22Rv1 (cell line): ENCODE measurements around the gene TTC21A.

Source experiments
- H3K27ac ChIP-seq: fragments of 450-650 bp; 2 replicates; pipeline ENCODE4 v1.5.1; 2017
- CTCF ChIP-seq: fragments of 450-650 bp; IDR thresholded peaks from 2 replicates; pipeline ENCODE4 v1.5.1; 2017; ENCODE audit warnings: mild to moderate bottlenecking
- ZFX ChIP-seq: fragments of 450-650 bp; IDR thresholded peaks from 2 replicates; pipeline ENCODE4 v1.6.1; 2017; ENCODE audit warnings: antibody characterized with exemption, borderline replicate concordance

The TTC21A gene

GRCh38 chr3:39068556-39068955 lies 38.9 kb upstream of the TTC21A start:
- TF ChIP-seq ZFX = no peak
- H3K27ac ChIP-seq = no peak overlapping the region

DNA sequence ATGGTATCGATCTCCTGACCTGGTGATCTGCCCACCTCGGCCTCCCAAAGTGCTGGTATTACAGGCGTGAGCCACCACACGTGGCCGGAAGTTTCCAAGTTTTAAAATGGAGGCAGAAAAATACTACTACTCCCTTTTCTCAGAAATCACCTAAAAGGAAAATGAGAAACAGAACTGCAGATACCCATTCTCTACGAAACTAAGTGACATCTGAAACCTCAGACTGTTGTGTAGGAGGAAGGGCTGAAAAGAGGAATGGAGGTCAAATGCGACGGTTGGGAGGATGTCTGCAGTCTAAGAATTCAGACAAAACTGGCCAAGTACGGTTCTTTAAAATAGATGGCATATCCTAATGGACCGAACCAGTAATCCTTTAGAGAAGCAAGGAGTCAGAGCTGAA lies 31.6 kb upstream of the TTC21A start:
- TF ChIP-seq ZFX = no peak
- TF ChIP-seq CTCF = no peak
- H3K27ac ChIP-seq = no peak overlapping the region

DNA sequence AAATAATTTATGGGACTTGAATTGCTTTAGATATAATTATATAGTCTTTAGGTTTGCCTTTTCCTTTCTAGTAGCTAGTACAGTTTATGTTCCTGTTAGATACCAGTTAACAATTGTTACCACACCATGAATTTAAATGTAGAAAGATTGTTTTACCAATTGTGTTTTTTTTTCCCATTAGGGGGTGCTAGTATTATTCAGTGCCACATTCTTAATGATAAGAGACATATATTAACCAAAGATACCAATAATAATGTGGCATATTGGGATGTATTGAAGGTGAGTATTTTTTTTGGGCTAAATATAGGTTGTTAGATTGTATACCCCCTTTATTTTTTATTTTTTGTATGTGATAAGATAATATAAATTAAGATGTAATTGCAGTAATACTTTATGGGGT lies 27.9 kb upstream of the TTC21A start:
- TF ChIP-seq ZFX = no peak
- TF ChIP-seq CTCF = no peak
- no peak overlapping the region for H3K27ac ChIP-seq

DNA sequence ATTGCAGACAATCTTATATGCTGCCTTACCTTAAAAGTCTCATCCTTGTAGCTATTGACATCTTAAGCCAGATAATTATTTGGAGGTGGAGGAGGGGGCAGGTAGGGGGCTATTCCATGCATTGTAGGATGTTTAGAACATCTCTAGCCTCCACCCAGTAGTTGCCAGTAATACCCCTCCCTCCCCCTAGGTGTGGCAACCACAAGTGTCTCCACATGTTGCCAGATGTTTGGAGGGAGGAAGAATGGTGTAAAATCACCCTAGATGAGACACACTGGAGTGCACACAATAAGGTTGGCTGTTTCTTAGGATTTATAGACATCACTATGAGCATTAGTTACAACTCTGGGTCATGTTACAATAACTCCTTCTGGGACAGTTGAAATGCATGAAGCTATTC lies 27.5 kb upstream of the TTC21A start:
- no peak for TF ChIP-seq ZFX
- no peak for TF ChIP-seq CTCF
- no peak overlapping the region for H3K27ac ChIP-seq

DNA sequence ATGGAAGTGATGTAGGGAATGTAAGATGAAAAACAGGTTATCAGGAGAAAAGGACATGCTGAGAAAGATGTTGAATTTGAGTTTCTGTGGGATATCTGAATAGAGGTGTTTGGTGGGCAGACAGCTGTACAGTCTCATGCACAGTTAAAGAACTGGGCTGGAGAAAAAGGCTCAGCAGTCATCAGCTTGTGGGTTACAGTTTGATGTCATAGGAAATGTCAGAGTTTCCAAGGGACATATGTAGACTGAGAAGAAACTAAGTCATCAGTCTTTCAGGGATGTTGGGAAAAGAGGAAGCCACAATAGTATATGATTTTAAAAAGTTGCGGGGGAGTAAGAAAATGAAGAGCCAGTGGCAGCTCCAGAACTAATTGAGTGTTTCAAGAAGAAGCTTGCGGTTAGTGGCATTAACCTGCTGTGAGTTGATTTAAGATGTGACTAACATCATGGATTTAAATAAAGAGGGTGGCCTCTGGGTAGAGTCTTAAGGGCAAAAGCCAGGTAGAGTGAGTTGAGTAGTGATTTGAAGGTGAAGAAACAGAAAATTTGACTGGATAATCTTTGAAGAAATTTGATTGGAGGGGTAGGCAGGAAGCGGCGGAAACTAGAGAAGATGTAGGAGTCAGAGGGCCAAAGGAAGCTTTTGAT lies 24.7 kb upstream of the TTC21A start:
- no peak for TF ChIP-seq ZFX
- TF ChIP-seq CTCF = no peak
- no peak overlapping the region for H3K27ac ChIP-seq

GRCh38 chr3:39086144-39086543 lies 21.3 kb upstream of the TTC21A start:
- TF ChIP-seq ZFX = no peak
- no peak for TF ChIP-seq CTCF
- no peak overlapping the region for H3K27ac ChIP-seq

- no peak overlapping the region for H3K27ac ChIP-seq
- TF ChIP-seq ZFX (no peak), CTCF (no peak)
Observed at GRCh38 chr3:39088456-39088855, 19.0 kb upstream of the TTC21A start.

DNA sequence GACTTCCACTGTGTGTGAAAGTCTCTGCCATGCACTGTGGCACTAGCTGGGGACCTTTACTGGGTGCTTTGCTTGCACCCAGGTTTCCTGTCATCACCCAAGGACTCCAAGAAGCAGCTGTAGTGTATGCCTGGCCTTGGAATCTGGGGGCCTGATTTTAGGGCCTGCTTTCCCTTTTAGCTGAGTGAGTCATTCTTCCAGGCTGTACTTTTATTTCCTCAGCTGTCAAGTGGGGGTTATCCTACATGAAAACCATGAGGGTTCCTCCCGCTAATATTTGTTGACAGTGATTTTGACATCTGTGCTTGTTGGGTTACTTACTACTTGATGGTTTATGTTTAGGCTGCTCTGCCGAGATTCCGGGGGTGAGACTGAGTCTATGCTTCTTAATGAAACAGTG lies 18.6 kb upstream of the TTC21A start:
- TF ChIP-seq CTCF = no peak
- no peak for TF ChIP-seq ZFX
- no peak overlapping the region for H3K27ac ChIP-seq
